T-helper 22 cell (primary cell): ENCODE results near the gene CTRB2.
"Not testable (repeated sequence)": the region's sequence is repeated elsewhere in the genome, so short reads cannot be mapped to it uniquely, and the experiment has no call there.

Source experiments
- DNase-seq: peaks from one replicate; pipeline ENCODE4 v3.0.0-alpha.2; 2020; ENCODE audit warnings: low read depth

Gene CTRB2

DNA sequence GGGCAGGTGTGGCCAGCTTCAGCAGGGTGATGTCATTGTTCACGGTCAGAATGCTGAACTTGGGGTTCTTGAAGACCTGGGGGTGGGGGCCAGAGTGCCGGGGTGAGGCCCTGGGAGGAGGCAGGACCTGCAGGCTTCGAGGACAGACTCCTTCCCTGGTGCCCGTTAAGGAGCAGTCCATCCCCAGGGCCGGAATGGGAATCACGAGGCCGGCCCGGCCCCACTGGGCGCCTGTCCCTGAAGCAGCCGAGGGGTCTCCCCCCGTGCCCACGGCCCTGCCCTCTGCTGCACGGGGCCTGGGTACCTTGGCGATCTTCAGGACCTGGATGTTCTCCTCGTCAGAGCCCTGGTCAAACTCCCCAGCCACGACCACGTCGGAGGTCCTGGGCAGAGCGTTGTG is 1.5 kb downstream of the CTRB2 start:
- DNase-seq = not testable (repeated sequence)

DNA sequence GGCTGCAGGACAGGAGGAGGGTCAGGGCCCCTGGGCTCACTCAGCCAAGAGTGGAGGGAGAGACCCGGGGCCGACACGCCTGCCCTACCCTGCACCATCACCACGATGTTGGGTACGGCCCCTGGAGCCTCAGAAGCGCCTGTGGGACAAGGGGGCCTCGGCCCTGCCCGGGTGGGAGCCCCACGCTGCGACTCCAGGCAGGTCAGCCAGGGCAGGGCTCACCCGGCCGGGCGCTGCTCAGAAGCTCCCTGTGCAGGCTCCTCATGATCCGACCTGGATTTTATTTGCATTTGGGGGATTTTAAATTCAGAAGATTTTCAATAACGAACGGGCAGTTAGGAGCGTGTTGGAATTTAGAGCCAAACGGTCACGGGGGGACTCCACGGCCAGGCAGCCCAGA is 2.1 kb downstream of the CTRB2 start:
- DNase-seq = not testable (repeated sequence)

DNA sequence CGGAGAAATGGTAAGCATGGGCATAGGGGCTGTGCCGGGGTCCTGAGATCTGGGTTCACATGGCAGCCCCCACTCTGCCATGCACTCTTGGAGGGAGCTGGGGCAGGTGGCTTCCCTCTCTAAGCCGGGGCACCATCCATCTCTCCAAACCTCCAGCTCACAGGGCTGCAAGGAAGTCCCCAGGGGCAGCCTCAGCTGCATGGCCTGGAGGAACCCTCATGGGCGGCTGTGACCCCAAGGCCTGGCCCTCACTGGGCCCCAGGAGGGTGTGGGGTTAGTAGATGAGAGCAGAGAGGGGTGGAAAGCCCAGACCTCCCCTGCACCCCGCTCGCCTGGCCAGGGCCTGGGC is 2.6 kb downstream of the CTRB2 start:
- no peak for DNase-seq

DNA sequence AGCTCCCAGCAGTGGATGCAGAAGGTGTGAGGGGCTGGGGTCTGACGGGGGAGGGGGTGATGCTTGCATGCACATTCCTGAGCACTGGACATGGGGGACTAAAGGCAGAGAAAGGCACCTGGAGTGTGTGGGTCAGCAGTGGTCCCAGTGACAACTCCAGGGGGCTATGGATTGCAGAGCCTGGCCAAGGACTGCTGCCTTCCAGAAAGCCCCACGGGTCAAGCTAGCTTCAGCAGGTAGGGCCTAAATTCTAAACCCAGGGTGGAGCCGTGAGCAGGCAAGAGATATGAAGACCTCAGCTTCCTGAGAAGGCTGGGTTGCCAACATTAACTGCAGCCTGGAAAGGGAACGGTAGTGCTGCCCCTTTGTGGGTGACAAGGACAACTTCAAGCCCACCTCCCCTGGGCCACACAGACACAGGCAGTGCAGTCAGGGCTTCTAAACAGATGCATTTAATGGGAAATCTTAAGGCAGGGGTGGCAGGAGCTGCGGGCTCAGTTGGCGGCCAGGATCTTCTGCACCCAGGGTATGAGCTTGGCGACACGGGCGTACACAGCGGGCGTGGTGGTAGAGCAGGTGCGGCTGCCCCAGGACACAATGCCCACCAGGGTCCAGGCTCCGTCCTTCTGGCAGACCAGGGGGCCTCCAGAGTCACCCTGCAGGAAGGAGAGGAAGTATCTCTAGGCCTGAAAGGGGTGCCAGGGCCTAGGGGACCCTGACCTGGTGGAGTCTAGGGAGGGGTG is 3.1 kb downstream of the CTRB2 start:
- DNase-seq = no peak

DNA sequence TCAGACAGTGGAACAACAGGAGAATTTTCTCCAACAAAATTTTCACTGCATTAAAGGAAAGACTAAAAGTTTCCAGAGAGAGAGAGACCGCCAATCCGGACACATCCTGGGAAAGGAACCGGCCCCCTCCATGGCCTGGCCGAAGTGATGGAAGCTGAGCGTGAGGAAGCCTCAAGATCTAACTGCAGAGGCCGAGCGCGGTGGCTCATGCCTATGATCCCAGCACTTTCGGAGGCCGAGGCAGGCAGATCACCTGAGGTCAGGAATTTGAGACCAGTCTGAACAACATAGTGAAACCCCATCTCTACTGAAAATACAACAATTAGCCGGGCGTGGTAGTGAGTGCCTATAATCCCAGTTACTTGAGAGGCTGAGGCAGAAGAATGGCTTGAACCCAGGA is 3.9 kb downstream of the CTRB2 start:
- no peak for DNase-seq

DNA sequence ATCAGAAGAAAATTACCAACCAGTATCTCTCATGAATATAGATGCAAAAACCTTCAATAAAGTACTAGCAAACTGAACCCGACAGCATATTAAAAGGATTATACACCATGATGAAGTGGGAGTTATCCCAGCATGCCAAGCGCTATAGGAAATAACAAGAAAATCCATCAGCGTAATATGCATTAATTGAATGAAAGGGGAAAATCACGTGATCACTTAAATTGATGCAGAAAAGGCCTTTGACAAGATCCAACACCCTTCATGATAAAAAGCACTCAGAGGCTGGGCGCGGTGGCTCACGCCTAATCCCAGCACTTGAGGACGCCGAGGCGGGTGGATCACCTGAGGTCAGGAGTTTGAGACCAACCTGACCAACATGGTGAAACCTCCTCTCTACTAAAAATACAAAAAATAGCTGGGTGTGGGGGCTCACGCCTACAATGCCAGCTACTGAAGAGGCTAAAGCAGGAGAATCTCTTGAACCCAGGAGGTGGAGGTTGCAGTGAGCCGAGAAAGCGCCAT is 4.8 kb downstream of the CTRB2 start:
- no peak for DNase-seq

DNA sequence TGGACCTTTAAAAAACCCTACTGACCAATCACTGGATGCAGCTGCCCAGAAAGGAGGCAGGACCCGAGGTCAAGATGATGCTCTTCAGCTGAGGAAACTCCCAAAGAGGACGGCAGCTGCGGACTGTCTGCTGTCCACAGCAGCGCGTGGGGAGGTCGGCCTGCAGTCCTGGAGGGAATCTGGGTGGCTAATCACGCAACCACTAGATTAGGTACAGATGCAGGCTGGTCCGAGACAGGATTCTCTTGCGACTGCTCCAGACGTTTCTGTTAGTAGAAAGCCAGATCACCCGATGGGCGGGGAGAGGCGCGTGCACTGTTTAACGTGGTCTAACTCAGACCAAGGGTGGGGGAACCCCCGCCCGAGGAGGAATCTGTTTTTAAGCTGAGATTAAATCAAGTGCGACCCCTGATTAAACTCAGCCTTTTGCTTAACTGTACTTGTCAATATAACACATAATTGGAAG is 8.8 kb downstream of the CTRB2 start:
- no peak for DNase-seq

DNA sequence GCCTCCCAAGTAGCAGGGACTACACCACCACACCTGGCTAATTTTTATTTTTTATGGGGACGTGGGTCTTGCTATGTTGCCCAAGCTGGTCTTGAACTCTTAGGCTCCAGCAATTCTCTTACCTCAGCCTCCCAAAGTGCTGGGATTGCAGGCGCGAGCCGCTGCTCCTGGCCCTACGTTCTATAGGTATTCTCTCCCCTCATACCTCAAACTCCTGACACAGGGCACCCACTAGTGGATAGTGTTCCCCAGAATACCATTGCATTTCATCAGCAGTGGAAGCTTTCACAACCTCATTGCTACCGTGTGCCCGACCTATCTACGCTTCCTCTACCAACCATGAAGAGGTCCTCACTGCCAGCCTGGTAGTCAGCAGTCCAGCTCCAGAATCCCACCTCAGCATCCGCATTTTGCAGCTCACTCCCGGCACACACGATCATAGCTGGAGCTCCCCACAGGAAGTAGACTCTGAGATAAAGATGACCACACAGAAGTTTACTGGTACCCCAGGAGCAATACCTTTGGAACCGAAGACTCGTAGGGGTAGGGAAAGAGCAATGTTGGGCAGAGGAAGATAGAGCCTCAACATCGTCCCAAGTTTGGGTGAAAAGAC is 9.3 kb downstream of the CTRB2 start:
- DNase-seq = no peak

DNA sequence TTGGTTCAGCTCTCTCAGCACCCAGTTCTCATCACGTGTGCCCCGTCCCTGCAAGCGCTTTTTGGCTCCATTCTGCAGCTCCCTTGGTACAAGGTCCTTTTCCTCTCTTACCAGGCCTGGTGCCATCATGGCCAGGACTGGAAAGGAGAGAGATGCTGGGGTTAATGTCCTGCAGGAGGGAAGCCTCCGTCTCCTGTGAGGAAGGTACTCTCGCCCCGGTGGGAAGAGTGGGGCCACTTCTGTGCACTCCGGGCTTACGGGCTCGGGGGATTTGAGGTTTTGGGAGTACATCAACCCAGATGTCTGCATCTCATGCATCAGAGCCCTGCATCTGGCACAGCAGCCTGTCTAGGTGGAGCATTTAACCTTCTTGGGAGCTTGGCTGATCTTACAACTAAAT is 10.1 kb downstream of the CTRB2 start:
- no peak for DNase-seq

DNA sequence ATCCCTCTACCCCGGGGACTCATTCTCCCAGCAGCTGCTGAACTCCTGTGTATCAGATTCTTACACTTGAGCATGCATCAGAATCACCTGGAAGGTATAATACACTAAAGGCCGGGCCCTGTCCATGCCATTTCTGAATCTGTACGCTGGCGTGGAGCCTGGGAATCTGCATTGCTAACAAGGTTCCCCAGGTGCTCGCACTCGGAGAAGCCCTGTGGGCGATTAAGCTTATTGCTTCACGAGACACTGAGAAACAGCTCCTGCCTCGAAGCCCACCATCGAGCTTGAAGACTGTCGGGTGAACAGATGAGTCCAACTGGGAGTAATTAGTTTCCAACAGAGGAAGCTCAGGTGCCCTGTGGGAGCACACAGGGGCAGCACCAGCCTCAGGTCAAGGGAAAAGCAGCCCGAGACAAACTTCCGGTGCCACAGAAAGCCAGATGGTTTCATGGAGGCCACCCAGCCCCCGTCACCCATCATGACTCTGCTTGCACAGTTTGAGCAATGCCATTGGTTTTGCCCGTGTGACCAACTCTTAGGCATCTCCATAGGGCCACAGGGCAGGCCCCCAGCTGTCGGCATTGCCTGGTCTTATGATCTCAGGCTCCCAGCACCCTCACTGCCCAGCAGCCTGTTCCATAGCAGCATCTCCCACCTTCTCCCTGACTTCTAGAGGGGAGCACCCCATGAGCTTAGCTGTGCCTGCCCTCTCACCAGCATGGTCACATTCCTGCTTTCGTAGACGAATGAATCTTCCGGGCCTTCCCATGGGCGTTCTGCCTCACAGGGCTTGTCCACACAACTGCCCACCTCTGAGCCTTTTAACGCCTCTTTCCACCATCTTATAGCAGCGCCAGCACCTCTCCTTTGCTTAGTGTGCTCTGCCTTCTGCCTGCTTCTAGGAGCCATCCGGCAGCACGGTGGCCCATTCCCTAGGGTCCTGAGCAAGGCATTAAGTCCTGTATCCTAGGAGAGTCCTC is 10.9 kb downstream of the CTRB2 start:
- DNase-seq = no peak

DNA sequence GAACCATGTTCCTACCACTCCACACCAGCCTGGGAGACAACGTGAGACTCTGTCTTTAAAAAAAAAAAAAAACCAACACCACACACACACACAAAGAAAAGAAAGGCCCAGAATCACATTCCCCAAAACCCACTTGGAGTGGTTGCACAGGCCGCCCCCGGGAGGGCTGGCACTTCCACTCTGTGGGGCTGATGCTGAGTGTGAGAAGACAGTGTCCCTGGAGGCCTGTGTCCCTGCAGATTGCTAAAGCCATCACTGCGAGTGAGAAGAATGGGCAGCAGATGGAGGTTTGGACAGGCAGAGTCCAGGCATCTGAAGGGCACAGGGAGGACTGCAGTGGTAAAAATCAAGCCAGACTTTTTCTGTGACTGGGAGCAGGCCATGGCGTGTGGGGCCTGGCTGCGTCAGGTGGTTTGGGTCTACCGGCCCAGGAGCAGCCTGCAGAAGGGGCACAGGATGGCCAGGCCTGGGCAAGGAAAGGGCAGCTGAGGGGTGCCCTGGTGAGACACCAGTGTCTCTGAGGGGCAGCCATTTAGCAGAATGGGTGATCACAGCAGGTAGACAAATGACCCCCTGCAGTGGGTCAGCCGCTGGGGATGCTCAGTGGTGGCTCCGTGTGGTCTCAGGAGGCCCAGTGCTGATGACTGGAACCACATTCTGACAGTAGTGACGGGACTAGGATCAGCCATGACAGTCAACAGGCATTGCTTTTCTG is 13.1 kb downstream of the CTRB2 start:
- DNase-seq = no peak

DNA sequence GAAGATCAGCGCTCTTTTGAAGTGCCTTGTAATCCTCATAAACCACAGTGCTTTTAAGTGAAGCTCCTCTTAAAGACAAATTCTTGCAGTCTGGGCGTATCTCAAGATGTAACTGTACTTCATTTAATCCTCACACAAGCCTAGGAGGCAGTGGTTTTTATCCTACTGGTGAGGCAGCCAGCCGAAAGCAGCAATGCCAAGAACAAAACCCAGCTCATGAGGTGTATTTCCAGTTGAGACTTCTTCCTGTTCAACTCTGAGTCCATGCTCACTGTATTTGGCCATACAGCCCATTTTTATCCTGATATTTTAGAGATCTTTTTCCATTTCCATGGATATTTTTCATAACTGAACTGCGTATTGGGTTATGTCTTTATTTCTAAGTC is 13.7 kb downstream of the CTRB2 start:
- no peak for DNase-seq

DNA sequence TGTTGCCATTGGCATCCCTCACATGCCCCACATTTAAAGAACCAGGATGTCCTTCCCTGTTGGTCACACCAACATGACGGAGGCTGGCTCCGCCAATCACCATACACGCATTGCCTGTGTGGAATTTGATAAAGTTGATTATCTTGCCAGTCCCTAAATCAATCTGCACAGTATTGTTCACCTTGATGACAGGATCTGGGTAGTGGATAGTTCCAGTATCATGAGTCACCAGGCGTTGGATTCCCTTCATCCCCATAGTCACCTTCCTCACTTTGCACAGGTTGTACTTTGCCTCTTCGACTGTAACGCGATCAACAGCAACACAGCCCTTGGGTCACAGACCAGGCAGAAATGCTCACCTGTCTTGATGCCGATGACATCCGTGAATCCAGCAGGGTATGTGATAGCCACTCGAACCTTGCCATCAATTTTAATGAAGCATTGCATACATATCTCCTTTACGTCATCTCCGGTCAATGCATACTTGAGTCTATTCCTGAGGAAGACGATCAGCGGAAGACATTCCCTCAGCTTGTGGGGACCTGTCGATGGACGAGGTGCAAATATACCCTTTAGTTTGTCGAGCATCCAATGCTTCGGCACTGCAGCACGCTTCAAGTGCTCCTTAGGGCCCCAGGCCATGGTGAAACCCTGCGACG is 14.2 kb downstream of the CTRB2 start:
- DNase-seq = no peak

DNA sequence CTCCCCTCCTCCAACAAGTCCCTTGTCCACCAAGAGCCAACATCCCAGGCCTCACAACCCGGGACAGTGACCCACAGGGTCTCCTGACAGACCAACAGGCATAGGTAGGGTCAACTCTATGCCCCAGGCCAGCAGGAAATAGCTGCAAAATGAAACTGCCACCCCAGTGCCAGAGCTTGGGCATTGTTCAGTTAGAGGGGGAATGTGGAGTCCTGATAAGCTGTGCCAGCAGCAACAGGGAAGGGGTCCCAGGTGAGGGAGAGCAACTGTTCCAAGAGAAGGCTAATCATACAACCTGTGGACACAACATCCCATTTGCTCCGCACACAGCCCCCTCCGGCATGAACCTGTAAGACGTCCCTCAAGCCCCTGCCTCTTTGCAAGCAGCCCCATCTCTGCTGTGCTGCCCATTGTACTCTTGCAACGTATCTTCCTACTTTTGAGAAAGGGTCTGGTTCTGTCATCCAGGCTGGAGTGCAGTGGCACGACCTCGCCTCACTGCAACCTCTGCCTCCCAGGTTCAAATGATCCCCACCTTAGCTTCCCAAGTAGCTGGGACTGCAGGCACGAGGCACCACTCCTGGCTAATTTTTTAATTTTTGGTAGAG is 17.2 kb downstream of the CTRB2 start:
- no peak for DNase-seq

DNA sequence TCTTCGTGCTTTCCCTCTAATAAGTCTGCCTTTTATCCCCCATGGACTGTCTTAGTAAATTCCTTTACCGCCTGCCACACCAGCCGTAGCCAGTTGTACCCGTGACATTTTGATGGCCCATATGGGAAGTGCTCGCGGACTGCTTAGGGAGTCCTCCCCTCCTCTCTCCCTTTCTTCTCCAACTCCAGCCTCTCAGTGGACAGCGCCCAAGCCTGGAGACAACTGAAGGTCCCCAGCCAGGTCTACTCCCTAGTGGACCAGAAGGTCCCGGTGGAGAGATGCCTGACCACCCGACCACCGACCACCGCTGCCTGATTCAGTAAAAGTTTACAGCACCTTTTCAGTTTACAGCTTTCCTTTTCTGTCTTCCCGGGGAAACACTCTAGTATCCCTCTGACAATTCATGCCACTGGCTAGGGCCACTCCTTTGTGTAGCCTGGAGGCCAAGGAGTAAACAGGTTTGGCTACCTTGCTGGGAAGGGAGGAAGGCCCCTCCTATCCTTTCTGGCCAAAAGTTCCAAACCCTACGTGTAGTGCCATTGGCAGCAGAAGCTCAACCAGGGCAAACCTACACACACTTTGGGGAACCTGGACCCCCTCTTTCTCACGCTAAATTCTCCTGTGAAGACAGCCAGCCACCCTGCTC is 18.0 kb downstream of the CTRB2 start:
- no peak for DNase-seq

DNA sequence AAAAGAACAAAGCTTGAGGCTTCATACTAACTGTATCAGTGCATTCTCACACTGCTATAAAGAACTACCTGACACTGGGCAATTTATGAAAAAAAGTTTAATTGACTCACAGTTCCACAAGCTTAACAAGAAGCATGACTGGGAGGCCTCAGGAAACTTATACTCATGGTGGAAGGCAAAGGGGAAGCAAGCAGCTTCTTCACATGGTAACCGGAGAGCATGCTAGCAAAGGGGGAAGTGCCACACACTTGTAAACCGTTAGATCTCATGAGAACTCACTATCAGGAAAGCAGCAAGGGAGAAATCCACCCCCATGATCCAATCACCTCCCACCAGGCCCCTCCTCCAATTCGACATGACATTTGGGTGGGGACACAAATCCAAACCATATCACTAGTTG is 25.3 kb downstream of the CTRB2 start:
- DNase-seq = no peak

DNA sequence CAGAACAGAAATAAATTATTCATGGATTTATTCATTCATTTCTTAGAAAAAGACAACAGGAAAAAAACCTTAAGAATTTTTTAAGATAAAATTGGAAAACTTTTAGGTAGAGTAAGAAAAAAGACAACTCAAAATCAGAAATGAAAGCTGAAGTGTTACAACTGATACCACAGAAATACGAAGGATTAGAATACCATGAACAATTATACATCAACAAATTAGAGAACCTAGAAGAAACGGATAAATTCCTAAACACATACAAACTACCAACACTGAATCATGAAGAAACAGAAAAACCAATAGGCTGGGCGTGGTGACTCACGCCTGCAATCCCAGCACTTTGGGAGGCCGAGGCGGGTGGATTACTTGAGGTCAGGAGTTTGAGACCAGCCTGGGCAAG is 27.8 kb downstream of the CTRB2 start:
- DNase-seq = no peak

DNA sequence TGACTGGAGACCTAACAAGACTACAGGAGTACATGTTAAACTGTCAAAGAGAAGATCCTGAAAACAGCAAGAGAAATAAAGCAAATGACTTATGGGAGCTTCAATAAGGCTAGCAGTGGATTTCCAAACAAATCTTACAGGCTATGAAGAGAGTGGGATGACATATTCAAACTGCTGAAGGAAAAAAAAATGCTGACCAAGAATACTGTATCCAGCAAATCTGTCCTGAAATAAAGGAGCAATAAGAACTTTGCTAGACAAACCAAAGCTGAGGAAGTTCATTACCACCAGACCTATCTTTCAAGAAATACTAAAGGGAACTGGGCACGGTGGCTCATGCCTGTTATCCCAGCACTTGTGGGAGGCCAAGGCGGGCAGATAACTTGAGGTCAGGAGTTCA is 30.0 kb downstream of the CTRB2 start:
- no peak for DNase-seq

DNA sequence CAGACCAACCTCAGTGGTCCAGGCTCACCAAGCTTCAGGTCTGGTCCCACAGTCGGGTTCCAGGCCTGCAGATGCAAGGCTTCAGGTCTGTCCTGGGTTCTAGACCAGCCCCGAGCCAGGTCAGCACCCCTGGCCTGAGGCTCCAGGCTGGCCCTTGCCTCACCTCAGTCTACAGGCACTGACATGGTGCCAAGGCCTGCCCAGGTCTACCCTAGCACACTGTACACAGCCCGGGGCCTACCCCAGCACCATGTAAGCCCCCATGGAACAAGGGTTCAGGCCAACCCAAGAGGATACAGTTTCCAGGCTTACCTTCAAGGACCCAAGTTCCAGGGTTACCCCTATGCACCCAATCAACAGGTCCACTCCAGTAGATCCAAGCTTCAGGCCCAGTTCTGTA is 31.9 kb downstream of the CTRB2 start:
- no peak for DNase-seq

DNA sequence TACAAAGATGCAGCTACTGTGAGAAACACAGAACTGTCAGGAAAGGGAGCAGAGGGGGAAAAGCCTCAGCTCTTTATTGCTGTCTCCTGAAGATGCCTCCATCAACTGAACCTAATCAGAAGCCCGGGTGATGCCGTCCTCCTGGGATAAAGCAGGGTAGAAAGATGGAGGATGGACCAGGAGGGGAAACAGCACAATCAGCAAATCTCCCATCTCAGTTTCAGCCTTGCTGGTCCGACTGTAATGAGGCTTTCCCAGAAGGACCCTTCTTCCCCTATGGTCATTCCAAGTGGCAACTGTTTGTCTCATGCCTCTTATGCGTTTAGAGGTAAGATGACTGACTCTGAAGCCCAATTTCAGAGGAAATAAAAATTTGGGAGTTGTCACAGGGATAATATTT is 34.4 kb downstream of the CTRB2 start:
- DNase-seq = no peak
